BE2C (cell line): ENCODE data around the gene DMGDH. TPM values are rescaled to one million over a fixed set of nuclear protein-coding genes. Genes with fewer than 3 reads are reported as not detected.

Experiments
- DNase-seq: peaks from one replicate; pipeline ENCODE4 v3.0.0-alpha.2; 2020
- H3K27me3 ChIP-seq: fragments of 250-450 bp; sonication (Bioruptor Pico); 2 replicates; pipeline ENCODE4 v1.5.1; 2020; ENCODE audit warnings: mild to moderate bottlenecking
- H3K36me3 ChIP-seq: fragments of 250-450 bp; sonication (Bioruptor Pico); 2 replicates; pipeline ENCODE4 v1.5.1; 2020; ENCODE audit warnings: mild to moderate bottlenecking
- H3K4me1 ChIP-seq: fragments of 250-450 bp; sonication (Bioruptor Pico); 2 replicates; pipeline ENCODE4 v1.5.1; 2020
- H3K4me3 ChIP-seq: 2 replicates; pipeline ENCODE4 v1.5.1; 2011; ENCODE audit warnings: low read depth, low read length
- H3K9me3 ChIP-seq: fragments of 250-450 bp; sonication (Bioruptor Pico); 2 replicates; pipeline ENCODE4 v1.5.1; 2020
- polyA plus RNA-seq: library from polyadenylated mRNA; unstranded; fragments of >200 nt; gene quantifications from one replicate; pipeline ENCODE4 v1.2.1, GENCODE V29; 2012; ENCODE audit warnings: low read depth, missing spikeins; ENCODE audit not compliant: insufficient read length, insufficient read depth
- TF ChIP-seq, protein P1 (sequence below): IDR thresholded peaks from 2 replicates; pipeline ENCODE4 v1.5.1; 2012; ENCODE audit warnings: mild to moderate bottlenecking, low read depth, low read length

DMGDH gene
- polyA plus RNA-seq = 1.4 TPM

- Histone ChIP-seq H3K4me3 (no peak within 1 kb of the TSS), H3K36me3 (no peaks in the 10 kb centered on the region), H3K27me3 (no peaks in the 10 kb centered on the region), H3K9me3 (0 out of 2 replicates have a peak, but pooled peaks cover 2% of the 10 kb centered on the region), H3K4me1 (peaks cover 8% of the 10 kb centered on the region)
- TF ChIP-seq, protein P1, sequence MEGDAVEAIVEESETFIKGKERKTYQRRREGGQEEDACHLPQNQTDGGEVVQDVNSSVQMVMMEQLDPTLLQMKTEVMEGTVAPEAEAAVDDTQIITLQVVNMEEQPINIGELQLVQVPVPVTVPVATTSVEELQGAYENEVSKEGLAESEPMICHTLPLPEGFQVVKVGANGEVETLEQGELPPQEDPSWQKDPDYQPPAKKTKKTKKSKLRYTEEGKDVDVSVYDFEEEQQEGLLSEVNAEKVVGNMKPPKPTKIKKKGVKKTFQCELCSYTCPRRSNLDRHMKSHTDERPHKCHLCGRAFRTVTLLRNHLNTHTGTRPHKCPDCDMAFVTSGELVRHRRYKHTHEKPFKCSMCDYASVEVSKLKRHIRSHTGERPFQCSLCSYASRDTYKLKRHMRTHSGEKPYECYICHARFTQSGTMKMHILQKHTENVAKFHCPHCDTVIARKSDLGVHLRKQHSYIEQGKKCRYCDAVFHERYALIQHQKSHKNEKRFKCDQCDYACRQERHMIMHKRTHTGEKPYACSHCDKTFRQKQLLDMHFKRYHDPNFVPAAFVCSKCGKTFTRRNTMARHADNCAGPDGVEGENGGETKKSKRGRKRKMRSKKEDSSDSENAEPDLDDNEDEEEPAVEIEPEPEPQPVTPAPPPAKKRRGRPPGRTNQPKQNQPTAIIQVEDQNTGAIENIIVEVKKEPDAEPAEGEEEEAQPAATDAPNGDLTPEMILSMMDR = no peak
- no peak for DNase-seq
Measured at GRCh38 chr5:79069488-79070349, at the start of gene DMGDH, which contains the start of gene BHMT2. TSS of gene DMGDH (minus strand) at chr5:79069674. CDS start at chr5:79069620, 54 bp downstream. TSS of gene BHMT2 (plus strand) at chr5:79069767. CDS start at chr5:79069783, 16 bp downstream.

DNA sequence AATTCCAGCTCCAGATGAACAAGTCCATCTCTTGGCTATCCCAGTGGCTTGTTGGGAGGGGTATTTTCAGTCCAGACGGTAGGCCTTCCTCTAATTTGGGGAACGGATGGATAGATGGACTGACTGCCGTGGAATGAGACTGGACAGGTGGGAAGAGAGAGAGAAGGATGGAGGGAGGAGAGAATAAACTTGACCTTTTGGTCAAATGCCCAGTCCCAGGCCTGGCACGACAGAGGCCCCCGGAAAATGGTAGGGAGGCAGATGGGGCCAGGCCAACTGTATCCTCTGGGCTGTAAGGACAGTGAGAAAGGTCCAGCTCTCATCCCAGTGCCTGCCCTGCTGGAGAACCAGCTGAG is 43.2 kb upstream of the DMGDH start:
- DNase-seq = no peak
- Histone ChIP-seq H3K4me1 (no peaks in the 10 kb centered on the region), H3K27me3 (peaks cover 49% of the 10 kb centered on the region), H3K4me3 (no peak overlapping the region), H3K9me3 (no peaks in the 10 kb centered on the region), H3K36me3 (no peaks in the 10 kb centered on the region)
- TF ChIP-seq, protein P1 = no peak

DNA sequence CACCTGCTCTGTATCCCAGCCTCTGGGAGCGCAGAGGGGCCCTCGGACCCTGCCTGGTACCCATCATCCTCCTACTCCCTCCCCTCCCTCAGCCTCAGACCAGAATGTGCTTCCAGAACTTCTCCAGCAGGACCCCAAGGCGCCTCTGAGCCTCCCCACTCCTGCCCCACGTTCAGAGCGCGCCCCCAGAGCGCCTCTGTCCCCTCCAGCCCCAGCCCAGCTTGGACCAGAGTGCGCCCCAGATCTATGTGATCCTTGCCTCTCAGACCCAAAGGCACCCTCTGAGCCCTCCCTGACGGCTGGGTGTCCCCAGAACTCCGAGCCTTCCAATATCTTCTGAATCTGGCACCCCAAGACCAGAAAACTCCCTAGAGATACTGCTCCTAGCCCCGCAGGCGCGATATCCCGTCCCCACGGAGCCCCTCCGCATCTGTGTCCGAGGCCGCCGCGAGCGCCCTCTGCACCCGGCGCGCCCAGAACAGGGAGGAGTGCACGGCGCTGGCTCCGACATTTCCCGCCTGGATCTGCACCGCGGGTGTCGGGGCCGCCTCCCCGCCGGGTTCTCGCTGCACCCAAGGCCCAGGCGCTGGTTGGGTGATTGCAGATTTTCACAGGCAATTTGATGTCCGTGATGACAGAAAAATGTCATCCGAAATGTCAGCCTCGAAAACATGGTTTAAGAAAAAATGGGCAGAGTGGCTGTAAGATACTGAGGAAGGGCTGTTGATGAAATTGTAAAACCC is 42.7 kb upstream of the DMGDH start:
- H3K36me3 ChIP-seq = no peaks in the 10 kb centered on the region
- DNase-seq = no peak
- TF ChIP-seq, protein P1 = no peak
- no peaks in the 10 kb centered on the region for H3K4me1 ChIP-seq
- H3K4me3 ChIP-seq = no peak overlapping the region
- H3K27me3 ChIP-seq = peaks cover 53% of the 10 kb centered on the region
- no peaks in the 10 kb centered on the region for H3K9me3 ChIP-seq

- Histone ChIP-seq H3K9me3 (no peaks in the 10 kb centered on the region), H3K4me1 (no peaks in the 10 kb centered on the region), H3K36me3 (no peaks in the 10 kb centered on the region), H3K27me3 (peaks cover 54% of the 10 kb centered on the region), H3K4me3 (no peak within 1 kb of the TSS)
- no peak for DNase-seq
- TF ChIP-seq, protein P1 = no peak
Measured at GRCh38 chr5:79111387-79111959, 42.0 kb upstream of the DMGDH start, which contains the start of gene BHMT. TSS of gene BHMT (plus strand) at chr5:79111809. CDS start at chr5:79111886, 77 bp downstream.

DNA sequence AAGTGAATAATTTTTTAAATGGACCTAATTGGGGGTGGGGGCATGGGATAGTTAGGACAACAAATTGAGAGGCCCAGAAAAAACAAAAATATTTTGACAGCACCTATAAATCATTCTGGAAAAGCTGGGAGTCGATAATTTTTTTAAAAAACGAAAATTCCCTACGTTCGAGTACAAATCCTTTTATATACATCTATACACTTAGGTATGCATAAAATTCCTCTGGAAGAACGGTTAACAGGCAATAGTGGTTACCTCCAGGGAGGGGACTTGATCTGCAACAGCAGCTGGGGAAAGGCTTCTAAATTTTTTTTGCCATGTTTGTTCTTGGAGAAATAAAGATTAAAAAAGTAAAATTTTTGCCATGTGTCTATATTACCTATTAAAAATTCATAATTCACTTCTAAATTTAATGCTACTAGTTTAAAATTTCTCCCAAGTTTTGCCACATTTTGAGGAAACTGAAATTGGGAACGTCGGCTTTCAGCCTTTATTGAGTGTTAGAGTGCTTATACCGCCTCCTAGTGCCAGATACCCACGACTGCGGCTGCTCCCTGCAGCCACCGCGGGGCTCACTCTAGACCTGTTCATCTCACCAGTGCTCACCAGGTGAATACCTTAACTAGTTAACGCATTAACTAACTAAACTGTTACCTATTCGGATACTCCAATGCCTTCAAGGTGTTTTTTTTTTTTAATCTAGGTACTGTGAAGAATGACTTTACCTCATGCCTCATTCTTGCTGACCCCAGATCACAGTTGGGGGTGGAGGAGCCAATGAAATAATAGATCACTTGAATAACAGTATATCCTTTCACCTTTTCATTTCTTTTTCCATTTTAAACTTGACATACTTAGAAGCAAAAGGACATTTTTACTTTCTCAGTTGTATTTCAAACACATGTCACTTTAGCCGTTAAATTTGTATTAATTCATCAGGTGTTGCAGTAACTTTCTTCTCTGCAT is 40.3 kb upstream of the DMGDH start:
- no peak for DNase-seq
- Histone ChIP-seq H3K27me3 (peaks cover 52% of the 10 kb centered on the region), H3K9me3 (no peaks in the 10 kb centered on the region), H3K4me1 (no peaks in the 10 kb centered on the region), H3K36me3 (no peaks in the 10 kb centered on the region), H3K4me3 (no peak overlapping the region)
- TF ChIP-seq, protein P1 = peak; percentile 54
